Measurements from ENCODE around the gene RBM19.

RBM19 gene

GRCh38 chr12:113852264-113852663, 113.9 kb downstream of the RBM19 start:
- DNase-seq: no peak

GRCh38 chr12:113850309-113851056, 115.6 kb downstream of the RBM19 start:
- peak; percentile 58 for DNase-seq

- DNase-seq: no peak
These were observed 118.3 kb downstream of the RBM19 start for GRCh38 chr12:113847856-113848255.

GRCh38 chr12:113846883-113847755, 119.0 kb downstream of the RBM19 start:
- DNase-seq: no peak

GRCh38 chr12:113845900-113846674, 120.0 kb downstream of the RBM19 start:
- no peak for DNase-seq

- DNase-seq: no peak
These were observed 121.5 kb downstream of the RBM19 start for GRCh38 chr12:113844495-113845210.

GRCh38 chr12:113842699-113843098, 123.4 kb downstream of the RBM19 start:
- no peak for DNase-seq

GRCh38 chr12:113841786-113842185, 124.3 kb downstream of the RBM19 start:
- DNase-seq: no peak

- no peak for DNase-seq
These were observed 125.6 kb downstream of the RBM19 start for GRCh38 chr12:113840401-113841042.

GRCh38 chr12:113838896-113839295, 127.2 kb downstream of the RBM19 start:
- no peak for DNase-seq

- no peak for DNase-seq
These were observed 128.4 kb downstream of the RBM19 start for GRCh38 chr12:113837528-113838296.

GRCh38 chr12:113837084-113837483, 129.0 kb downstream of the RBM19 start:
- no peak for DNase-seq

GRCh38 chr12:113835896-113836295, 130.2 kb downstream of the RBM19 start:
- DNase-seq: no peak

GRCh38 chr12:113835433-113835832, 130.7 kb downstream of the RBM19 start:
- no peak for DNase-seq

GRCh38 chr12:113833422-113833821, 132.7 kb downstream of the RBM19 start:
- DNase-seq: no peak

- DNase-seq: no peak
These were observed 134.6 kb downstream of the RBM19 start for GRCh38 chr12:113831476-113831875.

- no peak for DNase-seq
These were observed 135.1 kb downstream of the RBM19 start for GRCh38 chr12:113831016-113831415.

GRCh38 chr12:113829212-113829611, 136.9 kb downstream of the RBM19 start:
- no peak for DNase-seq

- no peak for DNase-seq
These were observed 138.5 kb downstream of the RBM19 start for GRCh38 chr12:113827539-113828114.

GRCh38 chr12:113826805-113827538, 139.2 kb downstream of the RBM19 start:
- DNase-seq: no peak
